Medulla oblongata (tissue), 1 donor: ENCODE data around the gene SLC7A8.

Source experiments
- DNase-seq: peaks from one replicate; pipeline ENCODE4 v3.0.0-alpha.2; 2015; ENCODE audit errors: extremely low spot score

SLC7A8 gene

DNA sequence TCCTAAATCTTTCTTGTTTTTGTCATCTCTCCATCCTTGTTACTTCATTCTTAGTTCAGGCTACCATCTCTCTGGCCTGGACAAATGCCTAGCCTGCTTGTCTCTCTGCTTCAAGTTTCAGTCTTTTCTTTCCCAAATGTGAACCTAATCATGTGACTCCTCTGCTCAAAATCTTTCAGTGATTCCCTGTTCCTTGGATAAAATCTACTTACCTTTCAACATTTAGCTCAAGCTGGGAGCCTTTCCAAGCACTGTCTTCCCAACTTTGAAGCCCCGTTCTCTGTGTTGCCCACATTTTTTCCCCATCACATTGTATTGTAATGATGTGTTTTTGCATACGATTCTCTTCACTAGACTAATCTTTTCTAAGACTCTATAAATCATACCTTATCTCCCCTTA is 24.7 kb downstream of the SLC7A8 start:
- no peak for DNase-seq

DNA sequence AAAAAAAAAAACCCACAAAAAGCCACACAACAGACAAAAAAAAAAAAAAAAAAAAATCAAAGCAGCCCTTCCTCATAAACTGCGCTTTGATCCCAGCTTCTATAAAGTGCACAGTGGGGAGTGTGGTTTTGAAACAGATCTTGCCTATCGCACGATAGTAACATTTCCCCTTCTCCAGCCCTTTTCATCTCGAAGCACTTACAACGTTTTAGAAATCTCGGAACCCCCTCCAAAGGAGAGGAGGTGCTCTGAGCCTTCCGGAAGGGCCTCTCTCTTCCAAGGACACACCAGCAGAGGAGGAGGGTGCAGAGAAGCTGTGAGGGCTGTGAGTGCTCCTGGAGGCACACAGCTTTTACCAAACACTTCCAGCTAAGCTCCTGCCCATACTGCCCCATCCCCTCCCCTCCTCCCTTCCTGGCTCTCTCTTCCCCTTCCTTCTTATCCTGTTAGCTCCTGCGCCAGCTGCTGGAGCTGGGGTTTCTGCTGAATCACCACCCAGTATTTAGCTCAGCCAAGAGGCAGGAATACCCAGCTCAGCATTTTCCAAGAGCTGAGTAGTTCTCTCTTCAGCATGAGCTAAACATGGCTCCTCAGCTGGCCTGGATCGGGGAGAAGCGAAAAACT is 28.4 kb downstream of the SLC7A8 start:
- peak; percentile 72 for DNase-seq

DNA sequence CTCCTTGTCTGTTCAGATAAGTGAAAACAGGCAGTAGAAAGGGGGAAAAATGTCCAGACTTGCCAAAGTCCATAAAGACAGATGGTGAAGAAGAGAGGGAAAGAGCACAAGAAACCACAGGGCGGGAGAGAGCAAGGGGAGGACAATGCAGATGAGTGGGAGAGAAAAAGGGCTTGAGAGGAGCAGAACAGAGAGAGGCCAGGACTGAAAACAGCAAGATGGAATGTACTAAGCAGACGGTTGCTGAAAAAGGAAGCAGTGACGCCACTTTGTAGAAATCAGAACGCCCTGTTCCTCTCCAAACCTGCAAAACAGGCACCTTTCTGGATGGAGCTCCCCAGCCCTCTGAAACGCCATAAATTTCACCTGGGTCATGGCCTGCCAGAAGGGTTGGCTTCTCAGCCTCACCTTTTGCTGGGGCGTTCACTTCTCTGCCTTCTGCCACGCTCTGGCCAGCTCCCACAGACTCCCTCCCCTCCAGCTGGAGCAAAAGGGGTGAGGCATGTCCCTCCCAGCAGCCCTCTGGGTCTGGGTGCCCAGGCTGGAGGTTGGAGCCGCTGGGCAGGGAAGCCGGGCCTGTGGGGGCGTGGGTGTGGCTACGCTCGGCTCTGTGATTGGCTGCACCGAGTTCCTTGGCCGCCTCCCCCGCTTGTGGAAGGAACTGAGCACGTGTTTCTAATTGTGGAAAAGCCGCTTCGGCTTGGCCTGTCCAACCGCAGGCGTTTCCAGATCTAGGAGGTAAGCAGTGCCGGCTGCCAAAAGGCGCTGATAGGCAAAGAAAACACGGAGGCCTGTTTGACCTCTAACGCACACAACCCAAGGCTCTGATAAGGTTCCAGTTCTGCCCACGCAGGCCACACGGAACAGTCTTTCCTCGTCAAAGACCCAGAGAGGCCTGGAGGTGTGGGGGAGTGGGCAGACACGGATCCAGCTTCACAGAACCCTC is 29.3 kb downstream of the SLC7A8 start:
- no peak for DNase-seq

DNA sequence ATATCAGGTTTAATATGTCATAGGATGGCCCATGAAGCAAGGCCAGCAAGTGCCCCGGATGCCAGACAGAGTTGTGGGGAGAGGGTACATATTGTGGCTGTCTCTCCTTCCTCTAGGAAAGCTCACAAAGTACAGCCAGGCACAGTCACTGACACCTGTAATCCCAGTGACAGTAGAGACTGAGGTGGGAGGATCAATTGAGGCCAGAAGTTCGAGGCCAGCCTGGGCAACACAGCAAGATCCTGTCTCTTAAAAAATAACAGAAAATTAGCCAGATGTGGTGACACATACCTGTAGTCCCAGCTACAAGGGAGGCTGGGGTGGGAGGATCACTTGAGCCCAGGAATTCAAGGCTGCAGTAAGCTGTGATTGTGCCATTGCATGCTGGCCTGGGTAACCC is 32.1 kb downstream of the SLC7A8 start:
- no peak for DNase-seq

DNA sequence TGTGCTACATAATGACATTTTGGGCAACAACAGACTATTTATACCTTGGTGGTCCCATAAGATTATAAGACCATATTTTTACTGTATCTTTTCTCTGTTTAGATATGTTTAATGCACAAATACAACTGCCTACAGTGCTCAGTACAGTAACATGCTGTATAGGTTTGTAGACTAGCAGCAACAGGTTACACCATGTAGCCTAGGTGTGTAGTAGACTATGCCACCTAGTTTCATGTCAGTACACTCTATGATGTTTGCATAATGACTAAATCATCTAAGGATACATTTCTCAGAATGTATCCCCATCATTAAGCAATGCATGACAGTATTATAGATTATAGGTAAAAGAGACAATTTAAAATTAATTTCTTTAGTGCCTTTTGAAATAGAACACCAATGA is 33.7 kb downstream of the SLC7A8 start:
- no peak for DNase-seq

DNA sequence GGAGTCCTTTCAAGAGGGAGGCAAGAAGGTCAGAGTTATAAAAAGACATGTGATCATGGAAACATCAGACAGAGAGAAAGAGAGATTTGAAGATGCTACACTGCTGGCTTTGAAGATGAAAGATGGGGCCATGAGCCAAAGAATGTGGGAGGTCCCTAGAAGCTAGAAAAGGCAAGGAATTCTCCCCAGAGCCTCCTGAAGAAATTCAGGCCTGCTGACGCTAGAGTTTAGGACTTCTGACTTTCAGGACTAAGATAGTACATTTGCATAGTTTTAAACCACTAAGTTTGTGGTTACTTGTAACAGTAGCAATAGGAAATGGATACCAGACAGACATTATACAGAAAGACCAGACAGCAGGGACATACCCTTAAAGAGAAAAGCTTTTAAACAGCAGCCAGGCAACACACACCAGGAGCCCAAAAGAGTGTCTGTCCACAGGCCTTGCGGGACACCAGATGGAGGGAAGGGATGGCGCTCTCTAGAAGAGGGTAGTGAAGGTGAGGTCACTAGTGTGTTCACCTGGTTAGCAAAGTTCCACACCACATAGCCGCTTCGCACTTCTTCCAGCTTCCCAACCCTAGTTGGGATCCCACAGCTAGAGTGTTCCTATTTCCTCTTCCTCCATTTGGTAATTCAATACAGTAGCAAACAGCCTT is 34.7 kb downstream of the SLC7A8 start:
- no peak for DNase-seq

DNA sequence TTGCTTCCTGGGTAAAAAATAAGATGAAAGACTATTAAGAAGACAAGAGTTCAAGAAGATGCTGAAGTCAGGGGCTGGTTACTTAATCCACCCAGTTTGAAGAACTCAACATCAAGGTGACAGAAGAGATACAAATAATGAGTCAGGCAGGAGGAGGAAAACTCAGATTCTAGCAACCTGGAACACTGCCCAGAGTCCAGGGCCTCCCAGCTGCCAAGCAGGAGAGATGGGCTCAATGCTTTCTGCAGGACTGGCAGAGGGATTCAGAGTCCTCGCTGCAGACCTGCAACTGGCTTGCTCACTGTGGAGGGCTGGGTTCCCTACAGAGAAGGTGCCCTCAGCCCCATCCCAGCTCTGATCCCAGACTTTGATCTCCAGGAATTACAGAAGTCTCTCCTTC is 35.8 kb downstream of the SLC7A8 start:
- peak; percentile 46 for DNase-seq

DNA sequence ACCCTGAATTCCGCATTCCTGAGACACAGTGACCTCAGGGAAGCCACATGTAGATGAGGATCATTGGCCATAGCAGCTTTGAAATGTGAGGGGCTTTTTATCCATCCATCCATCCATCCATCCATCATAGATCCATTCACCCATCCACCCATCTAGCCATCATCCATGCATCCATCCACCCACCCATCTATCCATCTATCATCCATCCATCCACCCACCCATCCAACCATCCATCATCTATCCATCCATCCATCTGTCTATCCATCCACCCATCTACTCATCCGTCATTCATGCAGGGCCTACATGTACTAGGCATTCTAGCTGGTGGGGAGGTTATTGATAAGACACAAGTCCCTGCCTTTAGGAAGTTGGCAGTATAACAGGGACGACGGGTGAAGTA is 36.5 kb downstream of the SLC7A8 start:
- DNase-seq: no peak

DNA sequence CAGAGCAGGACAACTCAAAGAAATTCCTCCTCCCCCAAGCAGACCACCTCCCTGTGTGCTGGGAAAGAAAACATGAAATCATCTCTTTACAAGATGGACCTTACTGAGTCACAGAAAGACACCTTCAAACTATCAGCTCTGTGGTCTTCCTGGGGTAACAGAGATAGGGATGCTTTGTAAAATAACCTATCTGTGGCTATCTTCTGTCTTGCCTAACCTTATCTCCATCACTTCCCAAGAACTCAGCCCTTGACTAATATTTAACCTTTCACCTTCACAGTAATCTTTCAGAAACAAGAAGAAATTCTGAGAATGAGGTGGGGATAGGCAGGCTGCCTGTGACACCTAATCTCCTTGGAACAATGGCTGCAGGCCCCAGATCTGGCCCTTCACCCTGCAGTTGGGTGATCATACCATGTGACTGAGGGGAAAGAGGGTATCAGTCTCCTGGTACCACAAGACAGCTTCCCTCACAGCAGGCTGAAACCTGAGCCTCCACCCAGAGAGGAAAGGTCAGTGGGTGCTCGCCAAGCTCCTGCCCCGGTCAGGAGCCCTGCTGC is 37.0 kb downstream of the SLC7A8 start:
- DNase-seq: no peak

DNA sequence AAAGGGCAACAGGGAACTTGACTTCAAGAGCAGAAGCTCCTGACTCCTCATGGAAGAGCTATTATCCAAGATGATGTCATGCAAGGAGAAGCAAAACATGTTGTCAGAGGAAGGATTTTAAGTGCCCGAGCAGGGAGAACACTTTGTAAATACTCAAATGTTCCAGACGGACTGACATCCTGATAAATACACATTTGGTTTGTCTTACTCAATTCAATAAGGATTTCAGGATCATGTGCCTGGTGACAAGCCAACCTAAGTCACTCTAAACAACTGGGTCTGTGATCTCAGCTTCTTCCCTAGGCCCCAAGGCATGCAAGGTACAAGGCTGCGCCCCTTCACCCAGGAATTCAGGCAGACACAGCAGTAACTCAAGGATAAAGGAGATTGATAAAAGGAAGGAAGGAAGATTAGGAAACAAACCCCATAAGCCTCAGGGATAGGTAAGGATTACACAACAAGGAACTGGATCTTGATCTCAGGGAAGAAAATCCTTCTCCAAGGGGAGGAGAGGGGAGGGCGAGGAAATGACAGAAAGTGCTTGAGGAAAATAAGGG is 37.6 kb downstream of the SLC7A8 start:
- no peak for DNase-seq

DNA sequence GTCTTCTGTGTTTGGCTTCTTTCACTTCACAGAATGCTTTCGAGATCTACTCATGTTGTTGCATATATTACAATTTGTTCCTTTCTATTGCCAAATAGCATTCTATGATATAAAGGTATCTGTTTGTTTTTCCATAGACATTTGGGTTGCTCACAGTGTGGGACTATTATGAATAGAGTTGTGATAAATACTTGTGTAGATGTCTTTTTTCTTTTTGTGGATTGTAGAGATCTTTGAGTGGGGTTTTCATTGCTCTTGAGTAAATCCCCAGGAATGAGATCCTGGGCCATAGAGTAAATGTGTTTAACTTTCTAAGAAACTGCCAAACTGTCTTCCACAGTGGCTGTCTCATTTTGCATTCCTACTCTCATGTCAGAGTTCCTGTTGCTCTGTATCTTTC is 39.5 kb downstream of the SLC7A8 start:
- DNase-seq: no peak

DNA sequence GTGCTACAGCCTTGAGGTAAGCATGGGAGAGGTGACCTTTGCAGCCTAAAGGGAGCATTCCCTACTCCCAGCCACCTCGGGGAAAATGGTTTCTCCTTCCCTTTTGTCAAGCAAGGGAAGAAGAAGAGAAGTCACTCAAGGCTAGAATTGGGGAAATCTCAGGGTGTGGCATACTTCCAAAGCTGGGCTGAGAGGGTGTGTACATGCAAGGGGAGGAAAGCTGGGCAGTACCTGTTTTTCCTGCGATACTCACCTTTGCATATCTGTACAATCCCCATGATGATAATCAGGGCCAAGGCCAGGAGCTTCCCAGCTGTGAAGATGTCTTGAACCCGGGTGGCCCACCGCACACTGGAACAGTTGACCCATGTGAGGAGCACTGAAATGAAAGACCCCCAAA is 40.6 kb downstream of the SLC7A8 start:
- no peak for DNase-seq

DNA sequence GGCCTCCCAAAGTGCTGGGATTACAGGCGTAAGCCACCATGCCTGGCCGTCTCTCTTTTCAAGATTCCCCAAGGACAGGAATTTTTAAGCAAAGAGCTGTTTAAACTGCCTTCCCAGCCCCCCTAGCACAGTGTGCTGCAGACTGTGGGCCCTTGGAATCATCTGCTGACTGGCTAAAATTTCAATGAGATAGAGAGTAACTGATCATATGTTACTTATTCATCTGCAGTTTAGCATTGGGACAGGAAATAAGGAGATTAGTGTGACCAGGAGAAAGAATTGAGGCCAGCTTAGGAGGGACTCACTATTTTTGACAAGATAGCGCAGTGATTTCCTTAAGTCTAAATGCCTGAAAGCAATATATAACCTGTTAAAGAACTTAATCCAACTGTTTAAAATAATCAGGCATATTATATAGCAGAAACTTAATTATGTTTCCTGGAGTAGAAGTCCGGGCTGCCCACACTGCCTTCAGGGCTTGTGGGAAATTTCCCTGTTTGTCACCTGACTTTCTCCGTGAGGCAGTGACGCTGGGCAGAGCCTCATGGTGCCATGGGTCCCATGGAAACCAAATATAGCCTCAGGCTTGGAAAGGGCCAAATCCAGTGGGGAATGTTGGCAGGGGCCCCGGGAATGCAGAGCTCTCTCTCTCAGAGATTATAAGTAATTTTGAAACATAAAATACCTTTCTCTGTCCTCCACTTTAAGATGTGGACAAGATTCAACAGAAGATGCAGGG is 41.6 kb downstream of the SLC7A8 start:
- no peak for DNase-seq

DNA sequence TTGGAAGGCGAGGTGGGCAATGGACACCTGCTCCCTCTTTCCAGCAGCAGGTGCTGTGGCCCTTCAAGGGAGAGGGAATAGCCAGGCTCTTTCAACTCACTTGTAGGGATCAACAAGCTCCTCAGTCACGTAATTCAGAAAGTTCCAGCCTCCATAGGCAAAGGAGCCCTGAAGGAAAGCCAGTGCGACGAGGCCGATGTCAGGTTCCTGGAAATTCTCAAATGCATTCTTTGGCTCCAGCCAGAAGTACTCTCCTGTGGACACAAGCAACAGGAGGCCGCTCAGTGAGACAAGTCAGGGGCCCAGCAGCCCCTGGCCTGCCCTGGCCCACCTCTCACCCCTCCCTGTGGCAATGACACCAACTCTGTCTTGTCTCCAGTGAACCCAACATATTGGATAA is 43.1 kb downstream of the SLC7A8 start:
- DNase-seq: no peak

DNA sequence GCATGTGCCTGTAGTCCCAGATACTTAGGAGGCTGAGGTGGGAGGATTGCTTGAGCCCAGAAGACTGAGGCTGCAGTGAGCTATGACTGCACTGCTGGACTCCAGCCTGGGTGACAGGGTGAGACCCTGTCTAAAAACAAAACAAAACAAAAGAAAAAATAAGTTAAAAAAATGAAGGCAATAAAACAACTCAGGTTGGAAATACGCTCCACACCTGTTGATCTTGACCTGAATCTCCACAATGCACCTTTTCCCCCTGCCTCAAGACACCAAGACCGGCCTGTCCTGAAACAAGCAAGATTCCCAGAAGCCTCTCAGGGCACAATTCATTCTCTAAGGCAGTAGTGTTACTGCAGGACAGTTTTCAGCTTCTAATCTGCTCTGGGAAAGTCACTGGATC is 43.6 kb downstream of the SLC7A8 start:
- no peak for DNase-seq

DNA sequence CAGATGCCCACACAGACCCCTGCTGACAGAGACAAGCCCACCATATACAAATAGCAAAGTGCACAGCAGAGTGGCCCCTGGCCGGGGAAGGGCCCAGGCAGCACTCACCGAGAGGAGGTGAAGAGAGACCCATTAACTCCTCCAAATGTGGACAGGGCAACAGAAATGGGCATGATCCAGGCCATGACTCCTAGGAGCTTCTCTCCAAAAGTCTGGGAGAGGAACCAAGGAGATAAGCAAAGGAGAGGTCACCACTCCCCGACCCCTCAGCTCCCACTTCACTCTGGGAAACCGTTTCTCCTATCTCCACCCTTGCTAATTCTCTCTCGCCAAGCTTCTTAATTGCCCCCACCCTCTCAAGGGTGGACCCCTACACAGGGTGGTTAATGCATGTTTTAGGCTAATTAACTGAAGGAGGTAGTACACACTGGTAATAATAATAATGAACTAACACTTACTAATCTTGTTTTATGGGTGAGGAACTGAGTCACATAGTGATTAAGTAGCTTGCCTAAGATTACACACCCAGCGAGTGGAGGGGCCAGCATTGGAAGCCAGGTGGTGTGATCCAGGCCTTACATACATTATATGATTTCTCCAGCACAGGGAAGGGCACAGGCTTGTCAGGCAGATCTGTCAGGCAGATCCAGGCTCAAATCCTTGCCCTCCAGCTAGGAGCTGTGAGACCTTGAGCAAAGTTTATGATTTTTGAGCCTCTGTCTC is 45.5 kb downstream of the SLC7A8 start:
- no peak for DNase-seq

DNA sequence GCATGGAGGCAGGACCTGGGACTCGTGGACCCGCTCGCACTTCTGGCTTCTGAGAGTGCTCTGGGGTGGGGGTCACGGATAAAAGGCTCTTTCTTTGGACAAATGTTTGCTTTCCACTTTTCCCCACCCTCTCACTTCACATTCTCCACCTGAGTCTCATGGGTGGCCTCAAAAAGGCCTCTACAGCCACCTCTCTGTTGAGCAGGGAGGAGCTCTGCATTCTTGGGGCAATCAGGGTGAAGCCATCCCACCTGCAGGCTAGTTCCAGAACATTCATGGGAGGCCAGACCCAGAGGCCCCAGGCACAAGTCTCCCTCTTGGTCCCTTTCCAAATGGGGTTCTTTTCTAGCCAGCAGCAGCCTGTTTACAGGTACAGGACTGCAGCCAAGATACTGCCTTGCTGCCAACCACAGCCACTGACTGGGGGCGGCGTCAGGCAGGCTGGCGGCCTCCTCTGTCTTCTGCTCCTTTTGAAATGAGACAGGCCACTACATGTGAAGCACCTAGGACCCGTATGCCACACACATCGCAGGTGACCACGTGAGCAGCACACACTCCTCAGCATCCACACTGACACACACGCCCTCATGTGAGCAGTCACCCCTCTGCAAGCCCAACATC is 46.2 kb downstream of the SLC7A8 start:
- no peak for DNase-seq

DNA sequence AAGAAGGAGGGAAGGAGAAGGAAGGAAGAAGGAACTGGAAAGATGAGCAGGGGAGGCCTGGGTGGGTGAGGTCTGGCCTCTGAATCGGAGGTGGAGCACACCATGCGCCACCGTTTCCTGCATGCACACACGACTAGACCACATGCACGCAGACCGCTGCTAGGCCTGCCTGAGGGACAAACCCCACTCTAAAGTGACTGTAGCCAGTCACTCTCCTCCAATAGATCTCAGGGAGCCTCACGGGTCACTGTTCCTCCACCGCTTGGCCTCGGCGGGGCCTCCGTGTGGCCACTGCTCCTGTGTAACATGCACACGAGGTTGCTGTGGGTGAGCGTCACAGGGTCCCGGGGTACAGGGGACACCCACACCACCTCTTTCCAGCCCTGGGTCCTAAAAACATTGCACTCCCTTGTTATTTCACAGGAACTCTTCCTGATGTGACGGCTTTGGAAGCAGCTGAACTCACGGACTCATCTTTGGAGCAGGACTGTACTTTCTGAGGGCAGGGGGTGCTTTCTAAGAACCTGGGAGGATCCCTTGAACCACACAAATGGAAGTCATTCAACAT is 46.8 kb downstream of the SLC7A8 start:
- DNase-seq: no peak

DNA sequence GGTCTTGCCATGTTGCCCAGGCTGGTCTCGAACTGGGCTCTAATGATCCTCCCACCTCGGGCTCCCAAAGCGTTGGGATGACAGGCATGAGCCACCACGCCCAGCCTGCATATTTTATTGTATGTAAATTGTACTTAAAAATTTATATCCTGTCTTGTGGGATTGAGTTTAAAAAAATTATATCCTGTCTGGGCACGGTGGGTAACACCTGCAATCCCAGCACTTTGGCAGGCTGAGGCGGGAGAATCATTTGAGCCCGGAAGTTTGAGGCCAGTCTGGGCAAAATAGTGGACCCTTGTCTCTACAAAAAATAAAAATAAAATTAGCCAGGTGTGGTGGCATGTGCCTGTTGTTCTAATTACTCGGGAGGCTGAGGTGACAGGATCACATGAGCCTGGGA is 50.5 kb downstream of the SLC7A8 start:
- DNase-seq: no peak

DNA sequence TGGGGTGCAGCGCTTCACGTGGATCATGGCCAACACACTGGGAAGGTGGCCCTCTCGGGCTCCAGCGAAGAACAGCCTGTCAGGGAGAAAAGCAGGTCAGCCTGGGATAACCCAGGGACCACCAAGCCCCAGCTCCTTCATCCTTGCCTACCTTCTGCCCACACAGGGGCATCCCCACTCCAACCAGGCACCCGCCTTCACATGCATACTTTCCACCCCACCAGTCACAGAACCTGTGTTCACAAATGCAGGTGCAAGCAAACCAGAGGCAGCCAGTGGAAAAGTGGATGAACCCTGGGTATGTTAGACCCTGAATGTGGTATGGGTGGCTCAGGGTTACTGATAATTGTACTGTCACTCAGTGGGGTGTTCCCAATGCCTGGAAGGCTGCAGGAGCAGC is 52.0 kb downstream of the SLC7A8 start:
- no peak for DNase-seq
